Gastrocnemius medialis (tissue), 4 donors: ENCODE results near the gene GALNT13.

Source experiments
- POLR2A ChIP-seq, 2 donors: fragments of 450-650 bp; IDR thresholded peaks; one replicate each; pipeline ENCODE4 v1.6.1; 2017; ENCODE audit warnings: antibody characterized with exemption in 2 of 2, mild to moderate bottlenecking in 2 of 2, moderate library complexity in 2 of 2
- TF ChIP-seq, protein P1 (sequence below), 5 experiments: fragments of 450-650 bp in 3 of 5; fragments of 200-600 bp in 2 of 5; sonication (generic) in 2 of 5; IDR thresholded peaks in 4 of 5; conservative IDR thresholded peaks in 1 of 5; 1 replicate in 4 of 5; 2 replicates in 1 of 5; pipeline ENCODE4 v1.5.1; 2016 to 2019; ENCODE audit warnings: antibody characterized with exemption in 5 of 5, mild to moderate bottlenecking in 3 of 5, moderate library complexity in 3 of 5

DNA sequence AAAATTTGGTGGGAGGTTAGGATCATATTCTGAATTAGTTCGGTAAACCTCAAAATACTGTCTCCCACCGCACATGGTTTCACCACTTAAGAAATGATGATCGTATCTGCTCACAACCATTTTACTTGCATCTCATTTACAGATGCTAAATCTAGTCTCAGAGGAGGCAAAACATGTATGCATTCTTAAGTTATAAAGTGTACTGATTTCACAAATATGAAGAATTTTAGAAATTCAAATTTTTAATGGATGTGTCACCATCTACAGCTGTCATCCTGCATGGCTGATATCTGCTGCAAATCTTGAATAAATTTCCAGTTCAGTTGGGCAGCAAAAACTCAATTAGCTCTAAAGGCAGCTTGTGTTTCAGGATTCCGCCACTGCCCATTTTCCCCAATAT, 583.4 kb downstream of the GALNT13 start:
- TF ChIP-seq, protein P1, sequence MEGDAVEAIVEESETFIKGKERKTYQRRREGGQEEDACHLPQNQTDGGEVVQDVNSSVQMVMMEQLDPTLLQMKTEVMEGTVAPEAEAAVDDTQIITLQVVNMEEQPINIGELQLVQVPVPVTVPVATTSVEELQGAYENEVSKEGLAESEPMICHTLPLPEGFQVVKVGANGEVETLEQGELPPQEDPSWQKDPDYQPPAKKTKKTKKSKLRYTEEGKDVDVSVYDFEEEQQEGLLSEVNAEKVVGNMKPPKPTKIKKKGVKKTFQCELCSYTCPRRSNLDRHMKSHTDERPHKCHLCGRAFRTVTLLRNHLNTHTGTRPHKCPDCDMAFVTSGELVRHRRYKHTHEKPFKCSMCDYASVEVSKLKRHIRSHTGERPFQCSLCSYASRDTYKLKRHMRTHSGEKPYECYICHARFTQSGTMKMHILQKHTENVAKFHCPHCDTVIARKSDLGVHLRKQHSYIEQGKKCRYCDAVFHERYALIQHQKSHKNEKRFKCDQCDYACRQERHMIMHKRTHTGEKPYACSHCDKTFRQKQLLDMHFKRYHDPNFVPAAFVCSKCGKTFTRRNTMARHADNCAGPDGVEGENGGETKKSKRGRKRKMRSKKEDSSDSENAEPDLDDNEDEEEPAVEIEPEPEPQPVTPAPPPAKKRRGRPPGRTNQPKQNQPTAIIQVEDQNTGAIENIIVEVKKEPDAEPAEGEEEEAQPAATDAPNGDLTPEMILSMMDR (IDR thresholded peaks at IDR 0.05 in 4 of 5, conservative IDR thresholded peaks at IDR 0.05 in 1 of 5): no peak
- no peak for TF ChIP-seq POLR2A (IDR thresholded peaks at IDR 0.05)
